Right atrium auricular region (tissue), 2 donors: ENCODE measurements around the gene IL1RN. TPM values are rescaled to one million over a fixed set of nuclear protein-coding genes. Genes with fewer than 3 reads are reported as not detected.

ENCODE experiments used
- DNase-seq: peaks from one replicate; pipeline ENCODE4 v3.0.0-alpha.2; 2019; ENCODE audit warnings: low spot score
- H3K27ac ChIP-seq, 2 donors: fragments of 200-600 bp; sonication (generic); 1 replicate in 1 of 2; 2 replicates in 1 of 2; pipeline ENCODE4 v1.5.1; 2016 to 2019
- H3K27me3 ChIP-seq, 2 donors: fragments of 200-600 bp; sonication (generic); one replicate each; pipeline versions ENCODE4 v1.5.1 to v1.6.0; 2017 to 2019
- H3K36me3 ChIP-seq: fragments of 200-600 bp; sonication (generic); one replicate; pipeline ENCODE4 v1.5.1; 2016
- H3K4me1 ChIP-seq, 2 donors: fragments of 200-600 bp; sonication (generic); one replicate each; pipeline versions ENCODE4 v1.5.1 to v1.6.0; 2017 to 2019
- H3K4me3 ChIP-seq, 2 donors: fragments of 200-600 bp; sonication (generic); 1 replicate in 1 of 2; 2 replicates in 1 of 2; pipeline ENCODE4 v1.5.1; 2017 to 2019; ENCODE audit warnings: mild to moderate bottlenecking in 1 of 2, moderate library complexity in 1 of 2
- H3K9me3 ChIP-seq, 2 donors: fragments of 200-600 bp; sonication (generic); one replicate each; pipeline ENCODE4 v1.5.1; 2019
- total RNA-seq, 2 donors: library from RNA; depleted of rRNA; stranded (reverse); fragments of >200 nt; gene quantifications; one replicate each; pipeline ENCODE4 v1.1.0, GENCODE V29; 2016
- TF ChIP-seq, protein P1 (sequence below), 2 donors: fragments of 200-600 bp; sonication (generic); IDR thresholded peaks; one replicate each; pipeline ENCODE4 v1.5.1; 2019; ENCODE audit warnings: antibody characterized with exemption in 2 of 2

IL1RN gene
- total RNA-seq, 2 donors from 2014 or later, result 0.41 to 1.3 TPM

DNA sequence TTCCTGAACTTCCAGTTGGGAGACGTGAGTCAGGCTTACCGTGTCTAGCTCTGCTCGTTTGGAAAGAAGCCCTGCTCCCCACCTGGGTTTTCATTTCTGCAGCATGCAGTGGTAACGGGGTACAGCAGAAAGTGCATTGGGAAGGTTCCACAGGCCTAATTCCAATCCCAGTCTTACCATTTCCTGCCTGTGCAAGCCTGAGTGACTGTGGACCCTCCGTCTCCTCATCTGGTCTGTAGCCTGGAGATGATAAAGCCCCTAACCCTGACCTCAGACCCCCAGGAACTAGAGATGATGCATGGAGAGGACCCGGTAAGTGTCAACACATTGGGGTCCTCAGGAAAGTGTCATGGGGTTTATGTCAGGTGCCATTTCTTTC lies 40.6 kb downstream of the IL1RN start:
- H3K4me1 ChIP-seq, result no peaks in the 10 kb centered on the region
- H3K4me3 ChIP-seq, result no peak overlapping the region
- TF ChIP-seq, protein P1, sequence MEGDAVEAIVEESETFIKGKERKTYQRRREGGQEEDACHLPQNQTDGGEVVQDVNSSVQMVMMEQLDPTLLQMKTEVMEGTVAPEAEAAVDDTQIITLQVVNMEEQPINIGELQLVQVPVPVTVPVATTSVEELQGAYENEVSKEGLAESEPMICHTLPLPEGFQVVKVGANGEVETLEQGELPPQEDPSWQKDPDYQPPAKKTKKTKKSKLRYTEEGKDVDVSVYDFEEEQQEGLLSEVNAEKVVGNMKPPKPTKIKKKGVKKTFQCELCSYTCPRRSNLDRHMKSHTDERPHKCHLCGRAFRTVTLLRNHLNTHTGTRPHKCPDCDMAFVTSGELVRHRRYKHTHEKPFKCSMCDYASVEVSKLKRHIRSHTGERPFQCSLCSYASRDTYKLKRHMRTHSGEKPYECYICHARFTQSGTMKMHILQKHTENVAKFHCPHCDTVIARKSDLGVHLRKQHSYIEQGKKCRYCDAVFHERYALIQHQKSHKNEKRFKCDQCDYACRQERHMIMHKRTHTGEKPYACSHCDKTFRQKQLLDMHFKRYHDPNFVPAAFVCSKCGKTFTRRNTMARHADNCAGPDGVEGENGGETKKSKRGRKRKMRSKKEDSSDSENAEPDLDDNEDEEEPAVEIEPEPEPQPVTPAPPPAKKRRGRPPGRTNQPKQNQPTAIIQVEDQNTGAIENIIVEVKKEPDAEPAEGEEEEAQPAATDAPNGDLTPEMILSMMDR (IDR thresholded peaks at IDR 0.05), result no peak
- peak; percentile 23 for DNase-seq
- no peaks in the 10 kb centered on the region for H3K36me3 ChIP-seq
- H3K27ac ChIP-seq, result no peak overlapping the region
- H3K27me3 ChIP-seq, result no peaks in the 10 kb centered on the region
- no peaks in the 10 kb centered on the region for H3K9me3 ChIP-seq

GRCh38 chr2:113169002-113169530 lies 41.7 kb downstream of the IL1RN start:
- TF ChIP-seq, protein P1 (IDR thresholded peaks at IDR 0.05), result no peak
- DNase-seq, result no peak
- Histone ChIP-seq H3K4me1 (no peaks in the 10 kb centered on the region), H3K27me3 (no peaks in the 10 kb centered on the region), H3K9me3 (no peaks in the 10 kb centered on the region), H3K36me3 (no peaks in the 10 kb centered on the region), H3K27ac (no peak overlapping the region), H3K4me3 (no peak overlapping the region)

- no peak overlapping the region for H3K27ac ChIP-seq
- no peaks in the 10 kb centered on the region for H3K9me3 ChIP-seq
- H3K36me3 ChIP-seq, result no peaks in the 10 kb centered on the region
- H3K27me3 ChIP-seq, result no peaks in the 10 kb centered on the region
- TF ChIP-seq, protein P1 (IDR thresholded peaks at IDR 0.05), result no peak
- DNase-seq, result peak; percentile 16
- no peak overlapping the region for H3K4me3 ChIP-seq
- no peaks in the 10 kb centered on the region for H3K4me1 ChIP-seq
These were observed 42.2 kb downstream of the IL1RN start for GRCh38 chr2:113169586-113169985.

DNA sequence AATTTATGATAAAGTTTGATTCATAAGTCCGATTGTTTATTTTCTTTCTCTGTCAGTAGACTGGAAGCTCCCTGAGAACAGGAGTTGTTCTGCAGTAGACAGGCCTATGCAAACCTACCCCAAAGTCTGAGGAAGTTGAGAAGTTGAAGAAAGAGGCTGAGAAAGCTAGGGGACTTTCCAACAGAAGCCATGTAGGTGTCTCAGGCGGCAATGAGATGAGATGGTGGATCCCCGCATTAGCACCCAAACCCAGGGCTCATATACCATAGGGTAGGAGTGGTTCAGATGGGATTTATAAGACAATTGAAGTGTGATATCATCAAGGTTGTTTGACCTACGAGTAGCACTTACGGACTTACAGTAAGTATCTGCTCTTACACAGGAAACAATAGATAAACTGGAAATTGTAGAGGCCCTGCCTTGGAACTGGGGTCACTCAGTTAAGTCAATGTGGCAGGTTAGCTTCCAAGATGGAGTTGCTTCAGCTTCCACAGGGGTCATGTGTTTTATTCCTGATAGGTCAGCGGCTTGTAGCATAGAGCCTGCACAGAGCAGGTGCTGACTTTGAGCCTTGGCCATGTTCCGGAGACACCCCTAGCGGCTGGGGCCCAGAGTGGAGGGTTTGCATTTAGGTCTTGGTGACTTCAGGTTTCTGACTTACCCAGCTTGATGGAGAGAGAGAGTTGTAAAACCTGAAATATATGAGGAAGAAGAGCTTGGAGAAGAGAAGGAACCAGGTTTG lies 44.1 kb downstream of the IL1RN start:
- Histone ChIP-seq H3K27ac (no peak overlapping the region), H3K4me3 (no peak overlapping the region), H3K4me1 (no peaks in the 10 kb centered on the region), H3K27me3 (no peaks in the 10 kb centered on the region), H3K9me3 (no peaks in the 10 kb centered on the region), H3K36me3 (no peaks in the 10 kb centered on the region)
- DNase-seq, result no peak
- TF ChIP-seq, protein P1 (IDR thresholded peaks at IDR 0.05), result no peak

DNA sequence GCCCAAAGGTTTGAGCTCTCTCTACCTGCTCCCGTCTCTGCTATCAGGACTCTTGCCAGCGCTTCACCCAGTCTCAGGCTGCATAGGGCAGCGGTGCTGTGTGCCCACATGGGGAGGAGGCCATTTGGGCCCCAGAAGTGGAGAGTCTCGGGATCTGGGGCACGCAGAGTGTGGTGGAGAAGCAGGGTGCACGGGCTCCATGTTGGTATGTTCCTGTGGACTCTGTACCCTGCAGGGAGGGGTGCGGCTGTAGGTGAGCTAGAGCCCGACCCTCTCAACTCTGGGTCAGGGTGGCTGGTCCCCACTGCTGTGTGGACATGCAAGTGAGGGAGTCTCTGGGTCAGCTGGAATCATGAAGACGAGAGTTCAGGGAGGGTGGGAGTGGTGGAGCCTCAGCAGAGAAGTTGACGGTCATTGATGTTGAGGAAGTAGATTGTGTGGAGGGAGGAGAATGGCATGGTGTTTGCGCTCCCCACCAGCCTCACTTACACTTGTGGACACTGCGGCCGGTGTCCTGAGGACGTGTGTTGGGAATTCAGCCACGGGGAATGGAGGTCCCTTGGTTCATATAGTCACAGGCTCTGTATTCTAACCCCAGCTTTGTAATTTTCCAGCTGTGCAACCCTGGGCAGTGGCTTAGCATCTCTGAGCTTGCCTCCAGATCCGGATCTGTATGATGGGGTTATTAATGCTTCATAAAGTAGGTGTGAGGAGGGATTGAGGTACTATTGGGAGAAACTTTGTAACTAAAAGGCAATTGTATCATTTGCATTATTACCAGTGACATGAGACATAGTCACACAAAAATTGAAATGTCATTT lies 45.5 kb downstream of the IL1RN start:
- H3K4me3 ChIP-seq, result no peak overlapping the region
- TF ChIP-seq, protein P1 (IDR thresholded peaks at IDR 0.05), result no peak
- H3K36me3 ChIP-seq, result no peaks in the 10 kb centered on the region
- DNase-seq, result no peak
- no peak overlapping the region for H3K27ac ChIP-seq
- no peaks in the 10 kb centered on the region for H3K9me3 ChIP-seq
- no peaks in the 10 kb centered on the region for H3K27me3 ChIP-seq
- no peaks in the 10 kb centered on the region for H3K4me1 ChIP-seq
